DMS 273 (cell line): ENCODE measurements around the gene SEPTIN12.

Source experiments
- DNase-seq: peaks from one replicate; lab custom pipeline; 2025; ENCODE audit not compliant: unreplicated experiment; lab: John Stamatoyannopoulos, UW

Gene SEPTIN12, protein sequence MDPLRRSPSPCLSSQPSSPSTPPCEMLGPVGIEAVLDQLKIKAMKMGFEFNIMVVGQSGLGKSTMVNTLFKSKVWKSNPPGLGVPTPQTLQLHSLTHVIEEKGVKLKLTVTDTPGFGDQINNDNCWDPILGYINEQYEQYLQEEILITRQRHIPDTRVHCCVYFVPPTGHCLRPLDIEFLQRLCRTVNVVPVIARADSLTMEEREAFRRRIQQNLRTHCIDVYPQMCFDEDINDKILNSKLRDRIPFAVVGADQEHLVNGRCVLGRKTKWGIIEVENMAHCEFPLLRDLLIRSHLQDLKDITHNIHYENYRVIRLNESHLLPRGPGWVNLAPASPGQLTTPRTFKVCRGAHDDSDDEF

DNA sequence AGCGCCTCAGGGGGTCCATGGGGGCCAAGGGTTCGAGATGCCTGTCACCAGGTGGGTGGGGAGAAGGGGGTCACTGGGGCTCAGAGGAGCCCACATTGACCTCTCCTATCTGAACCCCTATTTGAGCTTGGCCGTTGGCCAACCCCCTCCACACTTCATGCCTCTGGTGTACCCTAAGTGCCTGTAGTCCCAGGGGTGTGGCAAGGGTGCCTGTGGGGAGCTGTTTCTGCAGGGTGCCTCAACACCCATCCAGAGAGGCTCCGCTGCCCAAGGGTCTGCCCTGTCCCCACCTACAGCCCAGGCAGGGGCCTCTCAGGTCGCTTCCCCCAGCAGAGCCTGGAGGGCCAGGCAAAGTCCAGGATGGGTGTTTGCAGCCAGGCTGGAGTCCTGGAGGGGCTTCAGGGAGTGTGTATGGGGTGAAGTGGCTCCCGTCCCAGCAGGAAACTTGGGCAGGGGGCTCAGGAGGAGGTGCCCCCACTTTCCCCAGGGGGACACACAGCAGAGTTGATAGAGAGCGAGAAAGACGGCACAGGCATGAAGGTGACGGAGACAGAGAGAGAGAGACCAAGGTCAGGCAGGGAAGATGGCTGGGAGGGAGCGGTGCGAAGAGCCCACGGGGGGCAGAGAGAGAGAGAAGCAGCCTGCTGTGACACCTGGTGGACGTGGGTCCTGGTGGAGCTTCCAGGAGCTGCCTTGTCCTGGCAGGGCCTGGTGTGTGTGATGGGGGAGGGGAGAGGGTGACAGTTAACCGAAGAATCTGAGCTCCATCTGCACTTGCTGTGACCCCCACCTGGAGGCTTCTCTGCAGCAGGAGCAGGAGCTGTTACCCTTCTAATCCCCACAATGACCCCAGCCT, at the start of gene SEPTIN12:
Gene SEPTIN12 (minus strand): TSS at position 719 of the 856 bp plus-strand sequence. CDS start 700 bp downstream, at position 19.
- no peak for DNase-seq

GRCh38 chr16:4836727-4837126, 48.6 kb upstream of the SEPTIN12 start:
- no peak for DNase-seq

DNA sequence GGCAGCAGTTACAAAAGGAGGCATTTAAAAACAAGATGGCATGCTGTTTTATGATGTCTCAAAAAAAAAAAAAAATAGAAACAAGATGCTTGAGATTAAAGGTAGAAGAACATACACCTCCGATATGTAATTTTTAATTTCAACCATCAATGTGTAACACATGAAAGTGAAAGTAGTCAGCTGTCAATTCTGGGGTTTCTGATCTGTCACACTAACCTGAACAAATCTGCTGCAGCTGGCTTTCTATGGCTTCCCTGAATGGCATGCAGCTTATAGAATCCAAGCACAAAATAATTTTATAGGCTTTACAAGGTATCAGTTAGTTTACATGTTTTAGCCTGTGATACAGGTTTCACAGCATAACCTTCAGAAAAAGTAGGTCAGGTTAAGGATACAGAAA, 45.4 kb upstream of the SEPTIN12 start:
- no peak for DNase-seq

GRCh38 chr16:4832698-4833343, 44.7 kb upstream of the SEPTIN12 start:
- DNase-seq: no peak

DNA sequence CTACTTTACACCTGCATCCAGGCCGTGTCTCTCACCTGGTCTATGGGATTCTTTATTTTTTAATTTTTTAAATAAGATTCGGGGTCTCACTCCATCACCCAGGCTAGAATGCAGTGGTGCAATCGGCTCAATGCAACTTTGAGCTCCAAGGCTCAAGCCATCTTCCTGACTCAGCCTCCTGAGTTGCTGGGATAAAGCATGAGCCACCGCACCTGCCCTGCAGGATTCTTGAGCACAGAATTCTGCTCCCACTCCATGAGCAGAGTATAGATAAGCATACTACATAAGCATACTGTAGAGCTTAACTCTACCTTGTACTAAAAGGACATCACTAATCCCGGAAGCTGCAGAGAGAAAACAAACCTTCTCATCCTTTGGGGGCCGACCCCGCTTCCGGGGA, 43.5 kb upstream of the SEPTIN12 start:
- no peak for DNase-seq

DNA sequence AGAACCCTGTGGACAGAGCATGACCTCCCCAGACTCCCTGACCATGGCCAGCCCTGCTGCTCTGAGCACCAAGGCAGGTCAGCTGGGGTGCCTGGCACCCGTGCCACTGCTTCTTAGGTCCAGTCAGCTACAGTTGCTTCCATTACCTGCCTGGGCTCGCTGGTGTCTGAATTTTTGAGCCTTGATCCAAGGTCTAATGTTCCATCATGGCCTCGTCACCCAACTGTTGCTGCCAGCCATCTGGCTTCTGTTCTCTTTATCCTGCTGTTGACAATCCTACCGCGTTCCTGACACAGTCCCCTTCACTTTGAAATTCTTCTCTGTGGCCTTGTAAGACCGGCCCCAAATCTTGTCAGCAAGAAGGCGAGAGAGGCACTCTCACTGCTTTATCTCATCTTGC, 42.3 kb upstream of the SEPTIN12 start:
- DNase-seq: no peak

DNA sequence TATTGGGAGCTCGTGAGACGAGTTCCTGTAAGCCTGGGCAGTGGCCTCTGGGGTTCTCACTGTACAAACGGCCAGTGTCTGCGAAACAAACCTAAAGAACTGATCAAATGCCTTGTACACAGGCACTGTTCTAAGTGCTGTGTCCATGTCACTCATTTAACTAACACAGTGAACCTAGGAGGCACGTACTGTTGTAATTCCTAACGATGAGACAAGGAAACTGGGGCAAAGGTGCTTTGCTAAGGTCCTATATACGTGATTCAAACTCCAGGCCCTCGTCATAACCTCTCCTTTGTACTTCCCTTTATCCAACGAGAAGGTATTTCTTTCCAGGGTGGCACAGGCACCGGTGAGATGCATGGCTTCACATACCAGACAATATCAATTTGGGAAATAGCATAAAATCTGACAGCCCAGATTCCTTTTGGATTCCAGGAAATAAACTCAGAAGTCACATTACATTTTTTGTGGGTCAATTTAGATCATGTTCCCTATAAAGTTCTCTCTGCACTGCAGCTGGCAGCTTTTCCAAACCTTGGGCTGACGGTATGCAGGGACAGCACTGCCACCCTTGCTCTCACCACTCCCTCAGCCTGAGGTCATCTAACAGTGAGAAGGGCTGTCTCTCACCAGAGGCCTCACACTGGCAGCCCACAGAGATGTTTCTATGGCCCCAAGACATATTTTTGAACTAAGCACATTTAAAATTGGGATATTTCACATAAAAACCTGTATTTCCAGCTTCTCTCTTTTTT, 40.6 kb upstream of the SEPTIN12 start:
- no peak for DNase-seq

DNA sequence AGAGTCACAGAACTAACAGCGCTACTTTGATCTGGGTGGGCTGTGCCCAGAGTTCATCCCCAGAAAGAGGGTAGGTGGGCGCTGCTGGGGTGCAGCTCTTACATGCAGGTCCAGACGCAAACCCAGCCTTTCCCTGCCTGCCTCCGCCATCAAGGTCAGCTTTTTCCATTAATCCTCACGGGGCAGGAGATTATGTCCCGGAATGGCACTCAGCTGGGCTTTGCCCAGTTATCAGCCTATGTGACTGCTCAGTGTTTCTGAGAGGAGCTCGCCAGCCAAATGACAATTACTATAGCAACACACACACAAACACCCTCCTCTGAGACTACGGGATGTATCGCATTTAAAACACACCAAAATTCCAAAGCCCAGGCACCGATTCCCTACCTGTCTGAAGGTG, 38.8 kb upstream of the SEPTIN12 start:
- no peak for DNase-seq

- no peak for DNase-seq
Measured at GRCh38 chr16:4826526-4826925, 38.4 kb upstream of the SEPTIN12 start.

GRCh38 chr16:4825196-4825595, 37.1 kb upstream of the SEPTIN12 start:
- DNase-seq: no peak

DNA sequence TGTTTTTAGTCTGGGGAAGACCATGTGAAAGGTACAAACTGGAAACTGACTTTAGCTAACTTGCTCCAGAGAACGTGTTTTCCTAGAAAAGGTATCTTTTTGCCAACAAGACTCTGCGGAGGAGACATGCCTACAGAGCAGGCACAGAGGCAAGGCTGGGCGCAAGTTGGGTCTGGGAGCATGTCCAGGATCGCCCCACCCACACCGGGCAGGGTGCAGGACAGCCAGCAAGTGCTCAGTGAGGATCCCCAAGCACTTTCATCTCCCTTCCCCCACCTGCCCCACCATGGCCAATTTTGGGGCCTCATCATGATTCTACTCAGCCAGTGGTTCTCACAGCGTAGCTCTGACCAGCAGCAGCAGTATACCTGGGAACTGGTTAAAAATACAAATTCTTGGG, 32.5 kb upstream of the SEPTIN12 start:
- DNase-seq: no peak

GRCh38 chr16:4814542-4815173, 26.5 kb upstream of the SEPTIN12 start:
- no peak for DNase-seq

DNA sequence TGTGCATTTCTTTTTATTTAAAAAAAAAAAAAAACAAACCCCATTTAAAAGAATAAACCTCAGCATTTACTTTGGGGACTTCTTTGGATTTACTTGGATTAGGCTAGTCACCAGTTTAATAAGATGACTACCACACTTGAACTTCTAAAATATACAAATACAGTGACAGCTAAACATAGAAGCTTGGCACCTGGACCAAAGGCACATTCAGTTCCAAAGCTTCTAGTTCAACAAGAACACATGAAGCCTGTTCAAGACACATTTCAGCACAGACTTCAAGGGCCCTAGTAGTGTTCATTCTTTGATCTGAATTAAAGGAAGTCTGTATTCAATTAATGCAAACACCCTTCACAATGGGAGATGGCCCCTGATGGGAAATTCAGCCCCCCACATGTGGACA, 25.9 kb upstream of the SEPTIN12 start:
- DNase-seq: no peak

- no peak for DNase-seq
Measured at GRCh38 chr16:4813251-4814003, 25.3 kb upstream of the SEPTIN12 start.

DNA sequence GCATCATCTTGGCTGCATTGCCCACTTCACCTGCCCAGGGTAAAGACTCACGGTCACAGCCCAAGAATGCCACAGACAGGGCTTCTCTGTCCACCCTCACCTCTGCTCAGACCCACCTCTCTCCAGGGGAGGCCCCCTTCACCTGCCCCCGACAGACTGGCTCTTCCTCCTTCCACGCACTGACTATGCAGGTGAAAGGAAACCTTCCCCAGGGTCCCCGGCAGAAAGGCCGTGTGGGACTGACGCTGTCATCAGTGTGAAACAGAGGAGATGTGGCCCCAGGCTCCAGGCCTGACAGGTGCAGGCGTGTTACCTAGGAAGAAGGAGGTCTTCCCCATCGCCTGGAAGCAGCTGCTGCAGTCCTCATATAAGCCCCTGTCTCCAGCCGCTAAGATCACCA, 23.6 kb upstream of the SEPTIN12 start:
- no peak for DNase-seq

GRCh38 chr16:4811242-4811641, 23.1 kb upstream of the SEPTIN12 start:
- no peak for DNase-seq

- no peak for DNase-seq
Measured at GRCh38 chr16:4806280-4806679, 18.1 kb upstream of the SEPTIN12 start.

DNA sequence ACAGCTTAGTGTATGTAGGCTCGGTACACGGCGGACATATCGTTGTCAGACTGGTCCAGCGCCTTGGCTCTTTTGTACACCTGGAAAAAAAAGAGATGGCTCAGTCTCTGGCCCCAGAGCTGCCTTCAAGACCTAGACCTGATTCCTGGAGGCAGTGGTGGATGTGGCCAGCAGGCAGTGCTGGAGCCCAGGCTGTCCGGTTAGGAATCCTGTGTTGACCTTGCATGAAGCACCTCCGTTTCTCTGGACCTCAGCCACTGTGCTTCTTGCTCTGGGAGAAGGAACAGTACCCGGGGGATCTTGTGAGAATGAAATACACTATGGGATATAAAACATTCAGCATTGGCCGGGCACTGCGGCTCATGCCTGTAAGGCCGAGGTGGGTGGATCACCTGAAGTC, 17.1 kb upstream of the SEPTIN12 start:
- DNase-seq: no peak

DNA sequence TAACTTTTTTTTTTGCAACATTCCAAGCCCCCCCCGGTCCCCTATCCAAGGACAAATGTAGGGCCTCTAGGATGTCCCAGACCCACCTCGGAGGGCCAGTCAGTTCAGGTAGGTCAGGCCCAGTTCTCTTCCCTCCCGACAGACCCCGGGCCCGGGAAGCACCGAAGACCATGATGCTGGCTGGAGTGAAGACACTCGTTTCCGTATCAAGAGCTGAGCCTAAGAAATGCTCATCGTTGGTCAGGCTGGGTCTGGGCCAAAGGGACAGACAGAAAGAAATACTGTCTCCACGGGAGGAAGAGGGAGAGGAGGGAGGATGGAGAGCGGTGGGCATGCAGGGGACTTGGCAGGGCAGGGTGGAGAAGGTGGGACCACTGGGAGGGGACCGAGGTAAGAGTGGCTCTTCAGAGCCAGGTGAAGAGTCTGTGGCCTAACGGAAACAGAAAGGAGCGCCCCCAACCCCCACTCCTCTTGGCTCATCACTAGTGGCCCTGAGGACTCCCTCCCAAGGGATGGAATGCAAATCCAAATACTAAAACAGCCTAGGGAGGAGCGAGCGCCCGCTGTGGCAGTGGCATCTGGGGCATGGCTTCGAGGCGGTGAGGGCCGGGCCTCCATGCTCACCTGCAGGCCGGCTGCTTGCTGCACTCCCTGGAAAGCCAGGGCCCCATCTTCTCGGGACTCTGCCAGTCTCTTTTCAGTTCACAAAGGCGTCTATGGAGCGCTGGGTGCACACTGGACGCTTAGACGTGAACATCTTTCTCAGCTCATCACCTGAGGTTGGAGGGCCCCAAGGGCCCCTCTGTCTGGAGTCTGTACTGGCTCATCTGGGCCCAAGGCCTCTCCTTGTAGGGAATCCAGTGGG, 16.0 kb upstream of the SEPTIN12 start:
- DNase-seq: peak; percentile 36
